ENCODE measurements around the gene TRPM5. TPM values are rescaled to one million over a fixed set of nuclear protein-coding genes. Genes with fewer than 3 reads are reported as not detected.

Gene TRPM5
- total RNA-seq, 1 donor from 2014 or later, result under 0.01 TPM

DNA sequence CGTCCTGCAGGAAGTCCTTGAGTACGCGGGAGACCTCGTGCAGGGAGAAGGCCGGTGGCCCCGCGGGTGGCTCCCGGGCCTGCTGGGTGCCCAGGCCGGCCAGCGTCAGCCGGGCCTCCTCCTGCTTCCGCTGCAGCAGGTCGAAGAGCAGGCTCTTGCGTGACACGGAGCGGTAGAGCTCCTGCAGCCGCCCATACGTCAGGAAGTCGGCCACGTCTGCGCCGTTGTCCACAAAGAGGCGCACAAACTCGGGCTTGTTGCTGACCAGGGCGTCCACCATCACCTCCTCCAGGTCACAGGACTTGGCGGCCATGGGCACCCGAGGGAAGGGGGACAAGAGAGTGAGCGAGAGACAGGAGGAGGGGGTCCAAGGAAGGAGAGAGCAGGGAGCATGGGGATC is 29.1 kb downstream of the TRPM5 start:
- Histone ChIP-seq H3K9me3 (ENCODE audit: control insufficient read depth in 3 of 3, low read length in 3 of 3) (no peaks in the 10 kb centered on the region), H3K27me3 (ENCODE audit: control insufficient read depth in 3 of 3, insufficient read depth in 3 of 3, low read length in 3 of 3) (peaks cover 0 to 15% (median 12%) of the 10 kb centered on the region in 3 donors), H3K4me3 (ENCODE audit: low read length in 3 of 3) (no peak overlapping the region), H3K9ac (ENCODE audit: low read depth in 1 of 3, low read length in 3 of 3) (no peak overlapping the region), H3K27ac (ENCODE audit: low read depth, low read length) (no peak overlapping the region), H3K4me1 (ENCODE audit: control insufficient read depth in 3 of 3, insufficient read depth in 3 of 3, low read length in 3 of 3) (peaks cover 4% of the 10 kb centered on the region in 3 donors), H3K36me3 (ENCODE audit: control insufficient read depth in 3 of 3, insufficient read depth in 3 of 3, low read length in 3 of 3) (no peaks in the 10 kb centered on the region)

GRCh38 chr11:2414616-2415015 is 29.7 kb downstream of the TRPM5 start:
- H3K4me1 ChIP-seq (ENCODE audit: control insufficient read depth in 3 of 3, insufficient read depth in 3 of 3, low read length in 3 of 3), result peaks cover 0 to 4% (median under 1%) of the 10 kb centered on the region in 3 donors
- no peaks in the 10 kb centered on the region for H3K9me3 ChIP-seq (ENCODE audit: control insufficient read depth in 3 of 3, low read length in 3 of 3)
- H3K27ac ChIP-seq (ENCODE audit: low read depth, low read length), result no peak overlapping the region
- no peak overlapping the region for H3K9ac ChIP-seq (ENCODE audit: low read depth in 1 of 3, low read length in 3 of 3)
- no peak overlapping the region for H3K4me3 ChIP-seq (ENCODE audit: low read length in 3 of 3)
- no peaks in the 10 kb centered on the region for H3K36me3 ChIP-seq (ENCODE audit: control insufficient read depth in 3 of 3, insufficient read depth in 3 of 3, low read length in 3 of 3)
- peaks cover 0 to 15% (median 12%) of the 10 kb centered on the region in 3 donors for H3K27me3 ChIP-seq (ENCODE audit: control insufficient read depth in 3 of 3, insufficient read depth in 3 of 3, low read length in 3 of 3)

DNA sequence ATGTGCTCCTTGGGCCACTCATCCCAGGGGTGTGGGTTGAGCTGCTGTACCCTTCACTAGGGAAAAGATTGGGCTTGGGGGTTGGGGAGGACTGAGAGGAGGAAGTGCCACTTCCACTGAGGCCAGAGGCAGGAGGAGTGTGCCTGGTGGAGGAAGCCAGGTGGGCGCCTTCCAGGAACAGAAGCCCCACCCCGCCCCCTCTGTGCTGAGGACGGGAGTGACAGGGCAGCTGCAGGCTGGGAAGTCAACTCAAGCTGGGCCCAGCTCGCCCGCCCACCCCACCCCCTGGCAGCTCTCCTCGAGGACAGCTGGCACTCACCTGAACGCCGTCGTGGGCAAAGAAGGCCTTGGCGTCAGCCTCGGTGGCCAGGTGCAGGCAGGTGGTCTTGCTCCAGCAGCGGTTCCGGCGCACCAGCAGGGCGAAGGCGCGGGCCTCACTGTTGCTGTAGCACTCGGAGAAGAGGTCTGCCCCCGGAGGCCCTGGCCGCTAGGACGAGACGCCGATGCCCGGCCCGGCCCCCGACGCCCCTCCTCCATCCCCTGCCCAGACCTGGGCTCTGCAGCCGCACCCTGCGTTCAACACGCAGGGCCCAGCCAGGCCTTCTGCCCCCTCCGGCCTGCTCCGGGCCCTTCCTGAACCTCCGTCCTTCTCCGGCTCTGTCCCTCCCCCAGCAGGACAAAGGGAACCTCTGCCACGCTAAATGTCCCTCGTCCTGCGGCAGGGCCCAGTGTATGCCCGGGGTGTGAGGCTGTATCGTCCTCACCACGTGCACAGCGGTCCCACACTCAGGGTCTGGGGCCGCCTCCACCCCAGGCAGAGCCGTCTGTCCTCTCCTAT is 30.4 kb downstream of the TRPM5 start:
- Histone ChIP-seq H3K4me1 (ENCODE audit: control insufficient read depth in 3 of 3, insufficient read depth in 3 of 3, low read length in 3 of 3) (peaks cover 0 to 4% (median 0%) of the 10 kb centered on the region in 3 donors), H3K4me3 (ENCODE audit: low read length in 3 of 3) (no peak overlapping the region), H3K9ac (ENCODE audit: low read depth in 1 of 3, low read length in 3 of 3) (peak overlapping the region in 1 of 3 donors; percentile 40), H3K27me3 (ENCODE audit: control insufficient read depth in 3 of 3, insufficient read depth in 3 of 3, low read length in 3 of 3) (peaks cover 0 to 16% (median 15%) of the 10 kb centered on the region in 3 donors), H3K9me3 (ENCODE audit: control insufficient read depth in 3 of 3, low read length in 3 of 3) (no peaks in the 10 kb centered on the region), H3K36me3 (ENCODE audit: control insufficient read depth in 3 of 3, insufficient read depth in 3 of 3, low read length in 3 of 3) (no peaks in the 10 kb centered on the region), H3K27ac (ENCODE audit: low read depth, low read length) (no peak overlapping the region)

DNA sequence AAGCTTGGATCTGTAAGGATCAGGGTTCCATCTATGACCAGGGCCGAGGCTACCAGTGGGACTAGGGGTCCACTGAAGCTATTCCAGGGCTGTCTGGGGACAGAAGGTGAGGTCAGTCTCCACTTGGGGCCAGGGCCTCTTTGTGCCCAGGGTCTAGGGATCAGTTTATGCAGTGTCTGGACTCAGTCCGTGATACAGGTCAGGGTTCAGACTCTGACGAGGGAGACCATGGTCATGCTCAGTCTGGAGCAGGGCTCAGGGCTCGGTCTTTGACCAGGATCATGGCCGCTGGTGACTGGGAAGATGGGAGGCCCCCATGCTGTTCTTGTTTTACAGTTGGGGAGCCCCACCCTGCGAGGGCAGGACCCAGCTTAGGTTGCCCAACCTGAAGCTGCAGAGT is 32.0 kb downstream of the TRPM5 start:
- no peaks in the 10 kb centered on the region for H3K9me3 ChIP-seq (ENCODE audit: control insufficient read depth in 3 of 3, low read length in 3 of 3)
- H3K4me1 ChIP-seq (ENCODE audit: control insufficient read depth in 3 of 3, insufficient read depth in 3 of 3, low read length in 3 of 3), result peaks cover 0 to 4% (median 0%) of the 10 kb centered on the region in 3 donors
- H3K4me3 ChIP-seq (ENCODE audit: low read length in 3 of 3), result no peak overlapping the region
- H3K27me3 ChIP-seq (ENCODE audit: control insufficient read depth in 3 of 3, insufficient read depth in 3 of 3, low read length in 3 of 3), result peaks cover 0 to 19% (median 15%) of the 10 kb centered on the region in 3 donors
- no peak overlapping the region for H3K9ac ChIP-seq (ENCODE audit: low read depth in 1 of 3, low read length in 3 of 3)
- no peaks in the 10 kb centered on the region for H3K36me3 ChIP-seq (ENCODE audit: control insufficient read depth in 3 of 3, insufficient read depth in 3 of 3, low read length in 3 of 3)
- no peak overlapping the region for H3K27ac ChIP-seq (ENCODE audit: low read depth, low read length)

- no peaks in the 10 kb centered on the region for H3K36me3 ChIP-seq (ENCODE audit: control insufficient read depth in 3 of 3, insufficient read depth in 3 of 3, low read length in 3 of 3)
- no peak overlapping the region for H3K27ac ChIP-seq (ENCODE audit: low read depth, low read length)
- H3K9me3 ChIP-seq (ENCODE audit: control insufficient read depth in 3 of 3, low read length in 3 of 3), result no peaks in the 10 kb centered on the region
- peaks cover 0 to 19% (median 15%) of the 10 kb centered on the region in 3 donors for H3K27me3 ChIP-seq (ENCODE audit: control insufficient read depth in 3 of 3, insufficient read depth in 3 of 3, low read length in 3 of 3)
- no peak overlapping the region for H3K4me3 ChIP-seq (ENCODE audit: low read length in 3 of 3)
- H3K9ac ChIP-seq (ENCODE audit: low read depth in 1 of 3, low read length in 3 of 3), result no peak overlapping the region
- H3K4me1 ChIP-seq (ENCODE audit: control insufficient read depth in 3 of 3, insufficient read depth in 3 of 3, low read length in 3 of 3), result peaks cover 0 to 4% (median 0%) of the 10 kb centered on the region in 3 donors
Measured at GRCh38 chr11:2411446-2412305, 32.6 kb downstream of the TRPM5 start.

GRCh38 chr11:2410616-2411015 is 33.7 kb downstream of the TRPM5 start:
- Histone ChIP-seq H3K9ac (ENCODE audit: low read depth in 1 of 3, low read length in 3 of 3) (no peak overlapping the region), H3K27me3 (ENCODE audit: control insufficient read depth in 3 of 3, insufficient read depth in 3 of 3, low read length in 3 of 3) (peaks cover 0 to 12% (median 9%) of the 10 kb centered on the region in 3 donors), H3K9me3 (ENCODE audit: control insufficient read depth in 3 of 3, low read length in 3 of 3) (no peaks in the 10 kb centered on the region), H3K36me3 (ENCODE audit: control insufficient read depth in 3 of 3, insufficient read depth in 3 of 3, low read length in 3 of 3) (no peaks in the 10 kb centered on the region), H3K27ac (ENCODE audit: low read depth, low read length) (no peak overlapping the region), H3K4me1 (ENCODE audit: control insufficient read depth in 3 of 3, insufficient read depth in 3 of 3, low read length in 3 of 3) (peaks cover 0 to 4% (median 0%) of the 10 kb centered on the region in 3 donors), H3K4me3 (ENCODE audit: low read length in 3 of 3) (no peak overlapping the region)

GRCh38 chr11:2409611-2410468 is 34.5 kb downstream of the TRPM5 start:
- Histone ChIP-seq H3K27me3 (ENCODE audit: control insufficient read depth in 3 of 3, insufficient read depth in 3 of 3, low read length in 3 of 3) (peaks cover 0 to 9% (median 8%) of the 10 kb centered on the region in 3 donors), H3K9ac (ENCODE audit: low read depth in 1 of 3, low read length in 3 of 3) (no peak overlapping the region), H3K9me3 (ENCODE audit: control insufficient read depth in 3 of 3, low read length in 3 of 3) (no peaks in the 10 kb centered on the region)

DNA sequence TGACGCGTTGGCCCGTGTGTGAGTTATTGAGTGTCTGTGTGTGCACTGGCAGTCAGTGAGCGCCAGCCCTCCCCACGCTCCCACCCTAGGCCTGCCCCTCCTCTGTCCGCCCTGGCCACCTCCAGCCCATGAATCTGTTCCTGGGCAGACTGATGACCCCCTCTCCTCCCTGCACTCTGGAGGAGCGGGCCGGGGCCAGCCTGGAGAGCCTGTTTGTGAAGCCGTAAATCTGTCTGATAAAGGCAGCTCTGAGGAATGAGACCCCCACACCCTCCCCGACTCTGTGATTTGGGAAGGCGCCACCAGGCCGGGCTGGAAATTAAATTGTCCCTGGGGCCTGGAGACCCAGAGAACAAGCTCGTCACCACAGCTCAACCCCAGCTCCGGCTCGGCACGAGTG is 35.2 kb downstream of the TRPM5 start:
- Histone ChIP-seq H3K4me1 (ENCODE audit: control insufficient read depth in 3 of 3, insufficient read depth in 3 of 3, low read length in 3 of 3) (peaks cover 0 to 4% (median 0%) of the 10 kb centered on the region in 3 donors), H3K27ac (ENCODE audit: low read depth, low read length) (no peak overlapping the region), H3K36me3 (ENCODE audit: control insufficient read depth in 3 of 3, insufficient read depth in 3 of 3, low read length in 3 of 3) (peaks cover 0 to under 1% (median 0%) of the 10 kb centered on the region in 3 donors), H3K4me3 (ENCODE audit: low read length in 3 of 3) (no peak overlapping the region), H3K9ac (ENCODE audit: low read depth in 1 of 3, low read length in 3 of 3) (no peak overlapping the region), H3K27me3 (ENCODE audit: control insufficient read depth in 3 of 3, insufficient read depth in 3 of 3, low read length in 3 of 3) (peaks cover 0 to 9% (median 8%) of the 10 kb centered on the region in 3 donors), H3K9me3 (ENCODE audit: control insufficient read depth in 3 of 3, low read length in 3 of 3) (no peaks in the 10 kb centered on the region)

More at GRCh38 chr11:2409611-2410468, 34.5 kb downstream of the TRPM5 start:
- Histone ChIP-seq H3K36me3 (ENCODE audit: control insufficient read depth in 3 of 3, insufficient read depth in 3 of 3, low read length in 3 of 3) (no peaks in the 10 kb centered on the region), H3K27ac (ENCODE audit: low read depth, low read length) (no peak overlapping the region), H3K4me1 (ENCODE audit: control insufficient read depth in 3 of 3, insufficient read depth in 3 of 3, low read length in 3 of 3) (peaks cover 0 to 4% (median 0%) of the 10 kb centered on the region in 3 donors), H3K4me3 (ENCODE audit: low read length in 3 of 3) (no peak overlapping the region)

- H3K9ac ChIP-seq (ENCODE audit: low read depth in 1 of 3, low read length in 3 of 3), result no peak overlapping the region
- no peak overlapping the region for H3K27ac ChIP-seq (ENCODE audit: low read depth, low read length)
Measured at GRCh38 chr11:2408671-2409070, 35.6 kb downstream of the TRPM5 start.

More at GRCh38 chr11:2408671-2409070, 35.6 kb downstream of the TRPM5 start:
- Histone ChIP-seq H3K27me3 (ENCODE audit: control insufficient read depth in 3 of 3, insufficient read depth in 3 of 3, low read length in 3 of 3) (peaks cover 0 to 9% (median 8%) of the 10 kb centered on the region in 3 donors), H3K4me3 (ENCODE audit: low read length in 3 of 3) (no peak overlapping the region), H3K4me1 (ENCODE audit: control insufficient read depth in 3 of 3, insufficient read depth in 3 of 3, low read length in 3 of 3) (peaks cover 0 to 4% (median 0%) of the 10 kb centered on the region in 3 donors), H3K36me3 (ENCODE audit: control insufficient read depth in 3 of 3, insufficient read depth in 3 of 3, low read length in 3 of 3) (peaks cover under 1 to 5% (median 4%) of the 10 kb centered on the region in 3 donors), H3K9me3 (ENCODE audit: control insufficient read depth in 3 of 3, low read length in 3 of 3) (no peaks in the 10 kb centered on the region)

Measured in skeletal muscle tissue (tissue), 4 donors.